ENCODE measurements around the gene EPHA1.
"Not testable (repeated sequence)": the region's sequence is repeated elsewhere in the genome, so short reads cannot be mapped to it uniquely, and the experiment has no call there.

Gene EPHA1

DNA sequence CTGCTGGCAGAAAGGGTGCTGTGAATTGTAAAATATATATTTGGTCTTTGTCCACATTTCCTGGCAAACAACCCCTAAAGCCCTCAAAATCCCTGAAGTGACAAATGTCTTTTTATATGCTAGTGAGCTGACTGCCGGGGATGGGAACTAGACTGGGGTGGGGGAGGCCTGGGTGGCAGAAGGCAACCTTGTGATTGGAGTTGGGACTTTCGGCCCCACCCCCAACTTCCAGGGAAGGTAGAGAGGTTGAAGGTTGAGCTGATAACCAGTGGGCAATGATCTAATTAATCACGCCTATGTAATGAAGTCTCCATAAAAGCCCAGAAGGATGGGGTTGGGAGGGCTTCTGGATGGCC lies 2.7 kb downstream of the EPHA1 start:
- no peak overlapping the region for H3K4me3 ChIP-seq (ENCODE audit: low read depth, low read length)

DNA sequence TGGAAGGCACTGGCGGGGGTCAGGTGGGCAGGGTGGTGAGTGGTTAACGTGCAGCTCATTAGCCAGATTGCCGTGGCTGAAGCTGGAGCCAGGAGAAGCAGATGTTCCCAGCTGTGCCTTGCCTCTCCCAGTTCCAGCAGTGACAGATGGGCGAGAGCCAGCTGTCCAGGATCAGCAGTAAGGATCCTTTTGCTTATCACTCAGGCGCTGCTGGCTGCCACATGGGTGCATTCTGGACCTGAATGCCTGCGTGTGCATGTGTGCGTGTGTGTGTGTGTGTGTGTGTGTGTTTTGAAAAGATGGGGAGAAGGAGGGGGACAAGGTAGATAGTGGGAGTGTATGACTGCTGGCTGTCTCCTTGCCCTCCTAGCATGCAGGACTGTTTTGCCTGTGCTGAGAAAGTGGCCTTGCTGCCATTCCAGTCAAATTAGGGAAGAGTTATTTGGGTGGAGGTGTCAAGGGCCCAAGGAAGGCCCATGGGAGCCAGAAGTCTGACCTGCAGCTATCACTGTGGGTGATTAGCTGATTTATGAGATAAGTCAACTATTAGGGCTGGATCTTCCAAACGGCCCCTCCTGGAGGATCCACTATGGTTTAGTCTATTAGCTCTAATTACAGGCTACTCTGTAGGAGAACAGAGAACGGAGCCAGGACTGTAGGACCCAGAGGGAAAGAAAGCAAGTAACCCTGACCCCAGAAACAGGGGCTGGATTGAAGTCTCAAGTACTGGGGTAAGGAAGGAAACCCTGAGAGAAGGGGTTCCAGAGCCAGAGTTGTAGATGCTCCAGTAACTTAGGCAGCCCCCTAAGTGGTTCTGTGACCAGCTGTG lies 3.3 kb downstream of the EPHA1 start:
- no peak overlapping the region for H3K4me3 ChIP-seq (ENCODE audit: low read depth, low read length)

DNA sequence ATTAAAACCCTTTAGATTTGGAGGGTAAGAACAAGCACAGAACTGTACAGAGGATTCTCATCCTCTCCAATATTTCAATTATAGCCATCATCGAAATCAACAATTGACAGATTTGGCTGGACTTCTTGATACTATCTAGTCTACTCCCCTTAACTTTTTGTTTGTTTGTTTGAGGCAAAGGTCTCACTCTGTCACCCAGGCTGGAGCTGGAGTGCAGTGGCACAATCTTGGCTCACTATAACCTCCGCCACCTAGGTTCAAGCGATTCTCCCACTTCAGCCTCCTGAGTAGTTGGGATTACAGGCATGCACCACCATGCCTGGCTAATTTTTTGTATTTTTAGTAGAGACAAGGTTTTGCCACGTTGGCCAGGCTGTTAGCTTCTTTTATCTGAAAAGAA lies 6.4 kb downstream of the EPHA1 start:
- H3K4me3 ChIP-seq (ENCODE audit: low read depth, low read length) = not testable (repeated sequence)

DNA sequence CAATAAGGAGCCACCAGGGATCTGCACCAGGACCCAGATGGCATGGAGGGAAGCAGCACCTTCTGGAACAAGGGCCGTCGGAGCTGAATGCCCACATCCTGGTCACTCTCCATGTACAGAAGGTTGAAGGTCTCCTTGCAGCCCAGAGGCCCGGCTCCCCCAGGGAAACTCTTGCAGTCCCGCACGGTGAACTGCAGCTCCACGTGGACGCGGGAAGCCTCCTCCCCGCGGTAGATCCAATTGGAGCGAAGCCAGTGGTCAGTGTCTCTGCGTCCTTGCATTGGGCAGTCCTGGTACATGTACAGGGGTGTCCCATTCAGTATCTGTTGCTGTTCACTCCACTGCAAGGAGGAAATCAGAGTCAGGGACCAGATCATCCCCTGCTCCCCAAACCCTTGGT lies 7.4 kb downstream of the EPHA1 start:
- H3K4me3 ChIP-seq (ENCODE audit: low read depth, low read length) = no peak overlapping the region

DNA sequence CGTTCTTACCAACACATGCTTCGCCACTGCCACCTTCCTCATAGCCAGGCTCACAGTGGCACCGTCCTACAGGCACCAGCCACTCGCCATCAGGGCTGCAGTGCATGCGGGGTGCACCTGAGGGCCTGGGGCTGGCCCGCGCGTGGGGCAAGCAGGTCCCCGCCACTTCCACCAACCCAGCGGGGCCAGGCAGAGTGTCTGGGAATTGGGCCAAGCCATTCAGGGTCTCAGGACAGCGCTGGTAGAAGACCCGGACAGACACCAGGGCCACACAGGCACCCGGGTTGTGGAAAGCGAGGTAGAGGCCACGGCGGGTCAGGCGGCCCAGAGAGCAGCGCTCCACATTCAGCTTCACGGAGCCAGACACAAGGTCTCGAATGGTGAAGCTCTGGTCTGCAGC lies 9.0 kb downstream of the EPHA1 start:
- H3K4me3 ChIP-seq (ENCODE audit: low read depth, low read length) = no peak overlapping the region

DNA sequence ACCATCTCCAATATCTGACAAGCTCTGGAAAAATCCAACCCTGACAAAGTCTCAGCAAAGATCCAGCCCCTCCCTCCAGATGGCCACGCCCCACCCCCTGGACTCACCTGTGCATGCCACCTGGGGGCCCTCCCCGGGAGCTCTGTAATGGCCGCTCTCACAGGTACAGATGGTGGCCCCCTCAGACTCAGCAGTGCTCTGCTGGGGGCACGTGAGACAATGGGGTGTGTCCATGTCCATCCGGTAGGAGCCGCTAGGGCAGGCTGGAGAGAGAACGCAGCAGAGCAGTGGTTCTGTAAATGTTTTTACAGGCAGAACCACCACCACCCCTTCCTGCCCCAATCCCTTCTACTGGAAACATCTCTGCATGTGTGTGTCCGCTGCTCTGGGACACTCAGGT lies 9.5 kb downstream of the EPHA1 start:
- no peak overlapping the region for H3K4me3 ChIP-seq (ENCODE audit: low read depth, low read length)

DNA sequence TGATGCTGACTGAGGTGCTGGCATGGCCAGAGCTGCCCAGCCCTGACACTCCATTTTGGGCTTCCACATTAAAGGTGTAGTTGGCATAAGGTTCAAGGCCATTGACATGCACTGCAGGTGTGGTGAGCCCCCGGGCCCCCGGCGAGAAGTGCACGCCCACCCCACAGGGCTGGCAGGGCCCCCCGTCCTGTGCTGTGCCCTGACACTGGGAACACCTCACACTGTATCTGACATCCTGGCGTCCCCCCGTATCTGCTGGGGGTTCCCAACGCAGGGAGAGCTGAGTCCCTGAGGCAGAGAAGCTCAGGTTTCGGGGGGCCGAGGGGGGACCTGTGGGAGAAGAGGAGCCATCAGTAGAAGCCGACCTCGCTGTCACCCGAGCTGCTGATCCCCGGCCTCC lies 10.0 kb downstream of the EPHA1 start:
- no peak overlapping the region for H3K4me3 ChIP-seq (ENCODE audit: low read depth, low read length)

DNA sequence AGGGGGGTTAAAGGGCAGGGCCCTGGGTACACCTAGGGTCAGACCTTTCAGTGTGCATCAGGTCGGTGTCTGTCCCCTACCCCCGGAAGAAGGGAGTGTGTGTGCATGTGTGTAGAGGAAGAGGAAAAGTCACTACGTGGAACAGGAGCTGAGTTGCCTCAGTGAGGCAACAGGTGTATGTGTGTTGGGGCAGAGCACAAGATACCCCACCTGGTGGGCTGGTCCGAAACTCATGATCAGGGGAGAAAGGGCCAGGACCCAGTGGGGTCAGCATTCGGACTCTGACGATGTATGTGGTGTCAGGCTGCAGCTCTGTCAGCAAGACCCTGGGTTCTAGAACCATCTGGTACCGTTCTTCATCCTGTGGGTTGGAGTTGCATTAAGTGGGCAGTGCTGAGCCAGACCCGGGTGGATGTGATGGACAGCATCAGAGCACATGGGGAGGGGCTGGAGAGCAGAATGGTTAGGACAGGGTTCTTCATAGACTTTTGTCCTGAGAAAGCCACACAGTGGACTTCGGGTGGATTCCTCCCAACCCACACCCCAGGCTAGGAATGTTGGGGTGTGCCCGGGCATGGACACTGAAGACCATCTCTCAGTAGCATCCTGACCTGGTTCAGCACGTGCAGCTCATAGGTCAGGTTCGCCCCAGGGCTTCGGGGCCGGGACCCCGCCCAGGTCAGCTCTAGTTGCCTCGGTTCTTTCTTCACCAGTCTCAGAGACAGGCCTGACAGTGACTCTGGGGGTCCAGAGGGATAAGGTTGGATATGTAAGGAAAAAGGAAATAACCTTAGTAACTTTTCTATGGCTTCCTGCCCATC lies 10.7 kb downstream of the EPHA1 start:
- no peak overlapping the region for H3K4me3 ChIP-seq (ENCODE audit: low read depth, low read length)

DNA sequence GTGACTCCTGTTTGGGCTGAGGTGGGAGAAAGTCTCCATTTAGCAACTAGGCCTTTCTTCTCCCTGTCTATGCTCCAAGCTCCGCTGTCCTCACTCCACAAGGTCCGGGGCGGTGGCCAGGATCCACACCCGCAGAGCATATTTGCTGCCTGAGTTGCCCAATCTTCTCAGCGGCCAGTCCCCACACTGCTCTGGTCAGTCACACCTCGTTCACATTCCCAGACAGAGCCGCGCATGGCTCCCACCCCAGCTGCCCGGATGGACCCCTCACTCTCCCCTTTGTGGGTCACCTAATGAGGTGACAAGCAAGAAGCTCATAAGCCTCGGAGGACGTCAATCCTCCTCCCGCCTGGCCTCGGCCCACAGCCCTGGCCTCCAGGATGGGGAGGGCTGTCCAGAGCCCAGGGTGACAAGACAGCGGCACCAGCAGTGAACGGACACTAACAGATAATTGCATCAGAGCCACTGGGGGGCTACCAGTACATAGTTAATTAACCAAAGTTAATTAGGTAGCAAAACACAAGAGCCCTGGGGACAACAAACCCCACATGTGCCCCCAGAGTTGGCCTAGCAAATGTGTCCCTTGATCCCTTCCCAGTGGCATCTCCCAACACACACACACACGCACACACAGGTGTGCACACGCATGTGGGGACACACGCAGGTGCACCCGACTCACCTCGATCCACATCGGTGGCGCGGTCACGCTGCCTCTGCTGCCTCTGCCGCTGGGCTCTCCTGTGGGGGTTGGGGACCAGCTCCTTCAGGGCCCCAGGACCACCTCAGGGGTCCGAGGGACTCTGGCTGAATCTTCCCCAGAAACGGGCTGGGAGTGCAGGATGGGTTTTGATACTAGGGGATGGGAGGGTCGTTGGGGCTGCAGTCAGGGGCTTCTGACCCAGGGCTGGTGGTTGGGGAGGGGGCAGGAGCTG lies 11.8 kb downstream of the EPHA1 start:
- H3K4me3 ChIP-seq (ENCODE audit: low read depth, low read length) = no peak overlapping the region

DNA sequence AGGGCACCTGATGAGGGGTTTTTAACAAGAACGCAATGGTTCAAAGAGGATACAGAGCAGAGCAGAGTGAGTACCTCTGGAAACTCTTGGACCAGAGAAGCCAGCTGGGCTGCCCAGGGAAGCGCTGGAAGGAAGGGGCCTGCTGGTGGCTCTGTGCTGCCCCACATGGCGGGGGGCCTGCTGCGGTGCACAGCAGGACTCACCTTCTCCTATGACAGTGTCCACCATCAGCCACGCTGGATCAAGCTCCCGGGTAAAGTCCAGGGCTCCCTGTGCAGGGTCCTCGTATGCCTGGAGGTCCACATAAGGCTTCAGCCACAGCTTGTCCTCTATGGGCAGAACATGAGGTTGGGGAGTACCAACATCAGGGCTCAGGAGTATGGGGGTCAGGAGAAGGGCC lies 12.5 kb downstream of the EPHA1 start:
- no peak overlapping the region for H3K4me3 ChIP-seq (ENCODE audit: low read depth, low read length)

DNA sequence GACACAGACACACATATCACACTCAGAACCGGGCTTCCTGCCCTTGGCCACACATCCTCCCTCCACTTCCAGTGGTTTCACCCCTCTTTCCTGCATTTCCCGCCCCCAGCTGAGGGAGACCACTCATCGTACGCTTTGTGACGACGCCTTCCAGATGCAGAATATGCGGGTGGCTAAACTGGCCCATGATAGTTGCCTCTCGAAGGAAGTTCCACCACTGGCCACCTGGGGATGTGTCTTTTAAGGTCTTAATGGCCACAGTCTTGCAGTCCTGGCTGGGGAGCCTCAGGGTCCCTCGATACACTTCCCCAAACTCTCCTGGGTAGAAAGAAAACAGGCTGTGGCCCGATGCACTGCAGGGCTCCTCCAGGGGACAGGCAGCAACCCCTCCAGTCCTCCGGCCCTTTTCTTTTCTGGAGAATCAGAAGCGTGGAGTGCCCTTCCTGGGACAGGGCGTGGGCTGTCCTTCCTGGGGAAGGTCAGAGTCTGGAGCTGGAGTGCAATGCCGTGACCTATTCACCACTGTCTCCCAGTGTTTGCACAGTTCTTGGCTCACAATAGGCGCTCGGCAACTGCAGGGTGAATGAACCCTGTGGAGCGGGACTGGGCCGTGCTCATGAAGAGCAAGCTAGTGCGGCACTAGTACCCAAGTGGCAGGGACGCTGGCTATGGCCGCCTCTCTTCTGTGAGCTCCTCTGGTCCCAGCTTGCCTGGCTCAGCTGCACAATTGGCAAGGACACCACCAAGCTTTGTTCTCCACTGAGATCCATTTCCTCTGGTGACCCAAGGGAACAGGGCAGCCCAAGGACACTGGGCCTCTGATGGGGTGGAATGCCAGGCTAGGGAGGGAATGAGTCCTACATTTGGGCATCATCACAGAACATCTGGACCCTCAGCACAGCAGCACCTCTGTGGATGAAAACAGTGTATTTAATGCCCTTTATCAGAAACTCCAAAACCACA lies 13.2 kb downstream of the EPHA1 start:
- no peak overlapping the region for H3K4me3 ChIP-seq (ENCODE audit: low read depth, low read length)

DNA sequence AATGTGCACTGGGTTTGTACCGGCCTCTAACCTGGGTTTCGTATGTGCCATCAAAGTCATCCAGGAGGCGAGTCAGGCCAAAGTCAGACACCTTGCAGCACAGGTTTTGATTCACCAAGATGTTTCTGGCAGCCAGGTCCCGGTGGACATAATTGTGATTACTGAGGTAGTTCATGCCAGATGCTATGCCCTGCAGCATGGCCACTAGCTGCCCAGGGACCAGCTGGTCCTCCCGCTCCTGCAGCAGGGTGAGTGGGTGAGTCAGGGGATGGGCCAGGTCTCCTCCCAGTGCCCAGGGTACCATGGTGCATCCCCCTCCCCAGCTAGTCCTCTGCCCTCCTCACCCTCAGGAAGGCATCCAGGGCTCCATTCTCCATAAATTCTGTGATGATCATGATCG lies 13.9 kb downstream of the EPHA1 start:
- no peak overlapping the region for H3K4me3 ChIP-seq (ENCODE audit: low read depth, low read length)

DNA sequence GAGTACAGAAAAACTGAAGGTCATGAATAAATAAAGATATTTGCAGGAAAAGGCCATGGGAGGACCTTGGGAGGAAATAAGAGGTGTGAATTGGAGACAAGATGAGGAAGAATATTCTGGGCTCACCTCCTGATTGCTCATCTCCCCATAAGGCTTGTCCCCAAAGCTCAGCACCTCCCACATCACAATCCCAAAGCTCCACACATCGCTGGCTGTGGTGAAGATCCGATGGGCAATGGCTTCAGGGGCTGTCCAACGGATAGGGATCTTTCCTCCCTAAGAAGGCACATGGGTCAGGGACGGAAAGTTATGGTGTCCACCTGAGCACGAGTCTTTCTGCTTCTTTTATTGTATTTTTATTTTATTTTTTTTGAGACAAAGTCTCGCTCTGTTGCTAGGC lies 14.6 kb downstream of the EPHA1 start:
- no peak overlapping the region for H3K4me3 ChIP-seq (ENCODE audit: low read depth, low read length)

DNA sequence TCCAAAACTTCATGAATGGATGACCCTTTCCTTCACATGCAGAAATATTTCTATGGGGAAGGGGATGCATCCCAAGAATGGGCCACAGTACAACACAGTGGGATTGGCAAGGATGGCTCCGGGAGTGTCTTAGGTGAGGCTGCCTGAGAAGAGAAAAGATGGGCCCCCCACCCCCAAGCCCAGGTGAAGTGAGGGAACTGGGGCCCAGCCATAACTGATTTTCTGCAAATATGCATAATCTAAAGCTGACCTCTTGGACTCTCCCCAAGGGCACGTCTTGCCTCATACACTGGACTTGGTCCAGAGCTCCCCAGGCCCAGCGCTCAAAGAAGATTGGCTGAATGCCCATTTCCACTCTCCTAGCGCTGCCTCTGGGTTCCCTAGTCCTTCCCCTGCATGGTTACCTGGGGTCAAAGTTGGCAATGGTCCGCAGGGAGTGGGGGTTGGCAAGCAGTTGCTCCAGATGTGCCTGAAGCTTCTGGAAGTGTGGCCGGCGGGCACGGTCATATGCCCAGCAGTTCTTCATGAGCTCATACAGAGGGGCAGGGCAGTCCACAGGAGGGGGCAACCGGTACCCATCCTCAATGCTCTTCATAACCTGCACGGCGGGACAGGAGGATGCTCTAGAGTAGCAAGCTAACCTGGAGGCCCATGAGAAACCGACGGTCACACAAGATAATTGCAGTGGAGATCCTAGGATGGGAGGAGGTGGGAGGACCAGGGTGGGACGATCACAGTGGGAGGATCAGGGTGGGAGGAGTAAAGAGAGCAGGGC lies 15.2 kb downstream of the EPHA1 start:
- H3K4me3 ChIP-seq (ENCODE audit: low read depth, low read length) = no peak overlapping the region

DNA sequence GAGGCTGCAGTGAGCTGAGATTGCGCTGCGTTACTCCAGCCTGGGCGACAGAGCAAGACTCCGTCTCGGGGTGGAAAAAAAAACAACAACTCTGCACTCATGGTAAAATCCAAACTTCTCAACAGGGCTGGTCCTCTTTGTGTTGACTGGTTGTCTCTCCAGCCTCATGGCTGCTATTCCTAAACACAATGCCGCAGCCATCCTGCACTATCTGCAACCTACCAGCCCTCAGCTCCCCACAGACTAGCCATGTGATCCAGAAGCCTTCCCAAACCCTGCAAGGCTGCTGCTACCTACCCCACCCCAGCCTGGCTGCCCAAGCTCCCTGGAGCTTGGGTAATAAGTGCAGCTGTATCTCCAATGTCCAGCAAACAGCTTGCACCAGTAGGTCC lies 15.8 kb downstream of the EPHA1 start:
- no peak overlapping the region for H3K4me3 ChIP-seq (ENCODE audit: low read depth, low read length)

DNA sequence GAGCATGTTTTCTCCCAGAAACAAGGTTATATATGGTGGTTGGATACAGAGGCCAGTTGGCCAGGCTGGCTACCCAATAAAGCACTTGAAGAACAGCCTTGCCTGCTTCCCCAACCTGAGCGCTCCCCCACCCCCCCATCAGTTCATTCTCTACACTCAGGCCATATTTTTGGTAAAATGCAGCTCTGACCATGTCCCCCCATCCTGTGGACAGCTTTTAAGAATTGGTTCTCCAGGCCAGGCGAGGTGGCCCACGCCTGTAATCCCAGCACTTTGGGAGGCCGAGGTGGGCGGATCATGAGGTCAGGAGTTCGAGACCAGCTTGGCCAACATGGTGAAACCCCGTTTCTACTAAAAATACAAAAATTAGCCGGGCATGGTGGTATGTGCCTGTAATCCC lies 16.2 kb downstream of the EPHA1 start:
- not testable (repeated sequence) for H3K4me3 ChIP-seq (ENCODE audit: low read depth, low read length)

DNA sequence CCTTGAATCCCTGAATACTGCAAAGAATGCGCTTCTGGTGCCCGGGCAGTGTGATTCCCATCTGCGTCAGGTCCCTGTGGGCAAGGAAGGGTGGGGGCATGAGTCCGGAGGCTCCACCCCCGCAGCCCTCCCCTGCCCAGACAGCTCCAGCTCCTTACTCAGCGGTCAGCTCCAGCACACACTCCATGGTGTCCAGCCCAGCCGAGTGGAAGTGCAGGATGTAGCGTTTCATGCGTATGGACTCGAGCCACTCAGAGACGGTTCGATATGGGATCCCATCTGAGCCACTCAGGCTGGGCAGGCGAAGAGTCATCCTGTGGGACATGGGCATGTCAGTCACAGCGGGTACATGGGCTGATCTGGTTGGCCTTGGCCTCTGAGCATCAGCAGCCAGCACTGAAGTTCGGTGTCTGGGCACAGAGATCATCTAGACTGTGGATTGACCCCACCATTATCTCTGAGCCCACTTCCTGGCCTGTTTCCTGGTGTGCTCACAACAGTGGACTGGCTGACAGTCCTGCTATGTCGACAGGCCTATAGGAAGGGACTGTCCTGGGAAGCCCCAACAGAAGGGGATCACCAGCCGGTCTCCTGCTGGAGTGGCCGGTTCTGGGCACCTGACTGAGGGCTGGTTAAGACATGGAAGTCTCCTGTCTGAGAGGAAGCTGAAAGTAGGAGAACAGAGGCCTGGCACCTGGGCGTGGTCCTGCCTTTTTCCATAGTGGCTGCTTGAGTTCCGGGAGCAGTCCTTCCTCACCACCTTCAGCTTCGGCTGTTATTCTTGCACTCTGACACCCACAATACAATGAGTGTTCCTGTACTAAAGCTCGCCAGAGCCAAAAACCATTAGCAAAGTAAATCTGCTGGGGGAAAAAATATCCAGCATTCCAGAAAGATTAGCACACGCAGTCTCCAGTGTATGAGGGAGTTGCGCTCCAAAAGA lies 16.9 kb downstream of the EPHA1 start:
- no peak overlapping the region for H3K4me3 ChIP-seq (ENCODE audit: low read depth, low read length)

DNA sequence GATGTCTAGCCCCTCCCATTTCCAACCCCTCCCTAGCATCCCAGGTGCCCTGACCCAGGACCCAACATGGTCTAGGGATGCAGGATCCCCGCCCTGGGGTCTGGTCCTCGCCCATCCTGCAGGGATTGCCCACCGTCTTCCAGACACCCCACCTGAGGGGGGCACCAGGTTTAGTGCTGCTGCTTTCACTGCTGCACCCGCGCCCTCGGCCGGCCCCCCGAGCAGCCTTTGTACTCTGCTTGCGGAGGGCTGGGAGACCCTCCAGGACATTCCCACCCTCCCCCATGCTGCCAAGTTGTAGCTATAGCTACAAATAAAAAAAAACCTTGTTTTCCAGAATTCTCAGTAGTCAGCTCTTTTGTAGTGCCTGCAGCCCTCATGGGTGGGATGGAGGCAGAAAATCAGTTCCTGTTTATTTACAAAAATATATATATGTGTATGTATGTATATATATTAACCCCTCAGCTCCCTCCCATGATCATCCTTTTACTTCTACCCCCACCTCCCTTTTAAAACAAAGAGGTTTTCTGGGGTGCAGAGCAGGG lies 17.8 kb downstream of the EPHA1 start:
- H3K4me3 ChIP-seq (ENCODE audit: low read depth, low read length) = no peak overlapping the region

Measured in iPS-11a (cell line).